GM23338 (cell line): ENCODE measurements around the gene PRELID3B. TPM values are rescaled to one million over a fixed set of nuclear protein-coding genes. Genes with fewer than 3 reads are reported as not detected.
A peak's percentile ranks its signal among the peaks of the same experiment; 100 is the strongest.

Source experiments
- ATAC-seq: fragments of 200-7000 bp; cut with Tn5 transposase; 3 replicates; pipeline ENCODE4 v1.9.1; 2020
- DNase-seq: peaks from one replicate; pipeline ENCODE4 v3.0.0-alpha.2; 2015; ENCODE audit warnings: low spot score
- H2AFZ ChIP-seq: fragments of 200-600 bp; sonication (generic); 2 replicates; pipeline ENCODE4 v1.8.0; 2016; ENCODE audit warnings: antibody characterized with exemption, mild to moderate bottlenecking, moderate library complexity
- H3F3A ChIP-seq: fragments of 200-600 bp; sonication (generic); replicated peaks from 2 replicates; pipeline ENCODE4 v1.8.0; 2017; ENCODE audit warnings: antibody characterized with exemption, mixed run types, low read depth
- H3K27ac ChIP-seq: fragments of 200-600 bp; sonication (generic); 2 replicates; pipeline ENCODE4 v1.6.1; 2016; ENCODE audit warnings: low read depth
- H3K27me3 ChIP-seq: fragments of 200-600 bp; sonication (generic); 2 replicates; pipeline ENCODE4 v1.8.0; 2016; ENCODE audit warnings: mild to moderate bottlenecking, mixed run types, moderate library complexity; ENCODE audit not compliant: insufficient read depth
- H3K36me3 ChIP-seq: fragments of 200-600 bp; sonication (generic); 2 replicates; pipeline ENCODE4 v1.8.0; 2016; ENCODE audit warnings: mild to moderate bottlenecking; ENCODE audit not compliant: insufficient read depth
- H3K4me1 ChIP-seq: fragments of 200-600 bp; sonication (generic); 2 replicates; pipeline ENCODE4 v1.8.0; 2016; ENCODE audit warnings: mild to moderate bottlenecking, moderate library complexity; ENCODE audit not compliant: insufficient read depth
- H3K4me2 ChIP-seq: fragments of 200-600 bp; sonication (generic); 2 replicates; pipeline ENCODE4 v1.7.1; 2017; ENCODE audit warnings: mixed run types
- H3K4me3 ChIP-seq: fragments of 200-600 bp; sonication (generic); 2 replicates; pipeline ENCODE4 v1.6.1; 2016; ENCODE audit warnings: mixed run types
- H3K79me2 ChIP-seq: fragments of 200-600 bp; sonication (generic); replicated peaks from 2 replicates; pipeline ENCODE4 v1.8.0; 2017; ENCODE audit warnings: mild to moderate bottlenecking; ENCODE audit not compliant: insufficient read depth
- H3K9me2 ChIP-seq: fragments of 200-600 bp; sonication (generic); 2 replicates; pipeline ENCODE4 v1.8.0; 2017; ENCODE audit not compliant: insufficient read depth
- H4K20me1 ChIP-seq: fragments of 200-600 bp; sonication (generic); replicated peaks from 2 replicates; pipeline ENCODE4 v1.8.0; 2017; ENCODE audit warnings: mild to moderate bottlenecking; ENCODE audit not compliant: insufficient read depth
- H3K27ac Mint-ChIP-seq: 2 replicates; pipeline ENCODE4 v1.8.0; 2020; ENCODE audit warnings: inconsistent platforms, mild to moderate bottlenecking, moderate library complexity, mixed read lengths
- H3K27me3 Mint-ChIP-seq: 3 replicates; pipeline ENCODE4 v1.8.0; 2022; ENCODE audit warnings: low read depth, mild to moderate bottlenecking, moderate library complexity, mixed read lengths, inconsistent platforms; ENCODE audit not compliant: insufficient read depth, poor library complexity
- H3K36me3 Mint-ChIP-seq: 3 replicates; pipeline ENCODE4 v1.8.0; 2021; ENCODE audit warnings: low read depth, mild to moderate bottlenecking, inconsistent platforms, moderate library complexity, mixed read lengths
- H3K4me1 Mint-ChIP-seq: 3 replicates; pipeline ENCODE4 v1.8.0; 2020; ENCODE audit warnings: mild to moderate bottlenecking, inconsistent platforms, mixed read lengths
- H3K4me3 Mint-ChIP-seq: 3 replicates; pipeline ENCODE4 v1.8.0; 2021; ENCODE audit warnings: moderate library complexity, mild to moderate bottlenecking, inconsistent platforms, mixed read lengths
- H3K9me3 Mint-ChIP-seq: 3 replicates; pipeline ENCODE4 v1.8.0; 2020; ENCODE audit warnings: moderate library complexity, mild to moderate bottlenecking, inconsistent platforms, mixed read lengths
- CREB1 ChIP-seq: fragments of 250-450 bp; sonication (Bioruptor Pico); IDR thresholded peaks from 2 replicates; pipeline ENCODE4 v1.5.0; 2020; ENCODE audit warnings: low read depth, mild to moderate bottlenecking, moderate library complexity
- CTCF ChIP-seq, 2 experiments: fragments of 200-600 bp in 1 of 2; sonication (generic) in 1 of 2; conservative IDR thresholded peaks; 2 replicates each; pipeline versions ENCODE4 v1.5.1 to v1.6.1; 2016 to 2017; ENCODE audit warnings: antibody characterized with exemption in 2 of 2, low read depth in 2 of 2, mild to moderate bottlenecking in 2 of 2, moderate library complexity in 1 of 2
- ETS1 ChIP-seq: IDR thresholded peaks from 2 replicates; pipeline ENCODE4 v1.6.1; 2016; ENCODE audit warnings: antibody characterized with exemption
- EZH2phosphoT487 ChIP-seq: fragments of 200-600 bp; sonication (generic); IDR thresholded peaks from one replicate; pipeline ENCODE4 v1.8.1; 2018; ENCODE audit warnings: antibody characterized with exemption; ENCODE audit not compliant: unreplicated experiment
- POLR2AphosphoS5 ChIP-seq: IDR thresholded peaks from 2 replicates; pipeline ENCODE4 v1.6.1; 2016; ENCODE audit warnings: antibody characterized with exemption, low read depth
- STAT1 ChIP-seq: IDR thresholded peaks from one replicate; pipeline ENCODE4 v1.6.1; 2016; ENCODE audit warnings: antibody characterized with exemption; ENCODE audit not compliant: unreplicated experiment
- ZNF331 ChIP-seq: fragments of 250-450 bp; sonication (Bioruptor Pico); IDR thresholded peaks from 2 replicates; pipeline ENCODE4 v1.5.0; 2020; ENCODE audit warnings: low read depth, mild to moderate bottlenecking, moderate library complexity
- ZNF462 ChIP-seq: fragments of 250-450 bp; sonication (Bioruptor Pico); IDR thresholded peaks from 2 replicates; pipeline ENCODE4 v1.5.0; 2020; ENCODE audit warnings: mild to moderate bottlenecking, moderate library complexity
- polyA plus RNA-seq: library from polyadenylated mRNA; unstranded; fragments of >200 nt; fragmentation: Nextera tagmentation; extraction: Ambion mirVana; gene quantifications from 2 replicates; pipeline ENCODE4 v1.2.1, GENCODE V29; 2016
- total RNA-seq: library from RNA; depleted of rRNA; stranded (reverse); fragments of >200 nt; shearing (Covaris generic); gene quantifications from 2 replicates; pipeline ENCODE4 v1.2.3, GENCODE V29; 2014

PRELID3B gene
- total and polyA plus RNA-seq, 2 experiments from 2014 or later: 42.7 to 43.6 TPM

DNA sequence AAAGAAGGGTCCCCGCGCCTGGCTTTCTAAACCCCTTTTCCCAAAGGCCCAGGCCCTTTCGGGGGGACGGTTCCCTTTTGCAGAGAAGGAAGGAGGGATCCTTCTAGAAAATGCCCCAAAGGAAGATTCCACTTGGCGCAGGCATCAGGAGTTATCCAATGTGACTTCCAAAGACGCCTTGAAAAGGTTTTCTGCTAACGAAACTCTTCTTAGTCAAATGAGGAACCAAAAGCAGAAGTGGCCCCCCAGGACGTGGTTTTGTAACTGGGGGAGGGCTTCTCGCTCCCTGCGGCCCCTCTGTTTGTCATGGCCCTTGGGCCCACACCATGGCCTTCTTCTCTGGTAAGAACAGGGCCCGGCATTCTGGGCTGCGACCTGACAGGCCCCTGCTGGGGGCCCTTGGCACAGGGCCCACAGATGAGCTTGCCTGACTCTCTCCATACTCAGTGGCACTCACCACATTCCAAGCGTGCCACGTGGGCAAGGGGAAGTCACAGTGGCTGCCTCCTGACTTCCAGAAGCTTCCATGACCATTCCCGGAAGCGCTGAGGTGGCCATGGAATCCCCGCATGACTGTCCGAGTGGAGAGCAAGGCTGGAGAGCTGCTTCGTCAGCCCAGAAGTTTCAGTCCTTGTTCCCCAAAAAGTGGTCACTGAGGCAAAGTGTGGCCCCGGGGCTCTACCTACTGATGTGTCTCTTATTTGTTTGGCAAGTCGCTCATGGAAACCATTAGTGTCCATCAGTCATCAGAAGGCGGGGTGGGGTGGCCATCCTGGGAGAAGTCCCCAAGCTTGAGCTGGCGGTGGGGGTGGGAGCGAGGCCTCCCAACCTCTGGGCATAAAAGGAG is 34.7 kb downstream of the PRELID3B start:
- Mint-ChIP-seq H3K27ac (no peak overlapping the region), H3K4me3 (peak overlapping the region; percentile 64), H3K27me3 (peaks cover 22% of the 10 kb centered on the region), H3K4me1 (peaks cover 27% of the 10 kb centered on the region), H3K9me3 (no peaks in the 10 kb centered on the region), H3K36me3 (no peaks in the 10 kb centered on the region; the same call in 2 of the 3 replicates)
- Histone ChIP-seq H3K79me2 (no peaks in the 10 kb centered on the region), H3F3A (no peaks in the 10 kb centered on the region), H2AFZ (peak overlapping the region; percentile 78; the same call in 1 of the 2 replicates), H3K9me2 (no peaks in the 10 kb centered on the region), H3K4me3 (peak overlapping the region; percentile 65), H3K27me3 (peaks cover 11% of the 10 kb centered on the region), H3K36me3 (no peaks in the 10 kb centered on the region), H3K4me2 (peak overlapping the region; percentile 96), H3K27ac (no peak overlapping the region), H3K4me1 (peaks cover 5% of the 10 kb centered on the region; the same call in 1 of the 2 replicates), H4K20me1 (0 out of 2 replicates have a peak, but pooled peaks cover 5% of the 10 kb centered on the region)
- ATAC-seq: no peak
- TF ChIP-seq CREB1 (CRISPR knock-in tag): no peak
- TF ChIP-seq ZNF462 (CRISPR knock-in tag): no peak
- TF ChIP-seq EZH2phosphoT487: no peak
- TF ChIP-seq POLR2AphosphoS5: no peak
- no peak for TF ChIP-seq ZNF331
- no peak for TF ChIP-seq ETS1
- TF ChIP-seq CTCF (conservative IDR thresholded peaks at IDR 0.05; ENCODE audit: low read depth in 2 of 2): no peak
- TF ChIP-seq STAT1: no peak
- peak; percentile 24 for DNase-seq
